Heart right ventricle (tissue), 16 donors: ENCODE results near the gene TNFAIP2. TPM values are rescaled to one million over a fixed set of nuclear protein-coding genes. Genes with fewer than 3 reads are reported as not detected.

ENCODE experiments used
- ATAC-seq, 8 donors: fragments of 200-7000 bp; cut with Tn5 transposase; one replicate each; pipeline ENCODE4 v1.9.1; 2020; ENCODE audit warnings: mild to moderate bottlenecking in 8 of 8, moderate library complexity in 8 of 8, moderate number of reproducible peaks in 1 of 8
- DNase-seq, 2 donors: peaks; one replicate each; pipeline ENCODE4 v3.0.0-alpha.2; 2020
- H3K27ac ChIP-seq, 10 donors: fragments of 200-600 bp; sonication (generic) in 2 of 10; one replicate each; pipeline versions ENCODE4 v1.5.0 to v1.8.0; 2020 to 2022; ENCODE audit warnings: mild to moderate bottlenecking in 3 of 10
- H3K27me3 ChIP-seq, 7 donors: fragments of 200-600 bp; one replicate each; pipeline ENCODE4 v1.8.0; 2021 to 2022; ENCODE audit warnings: mild to moderate bottlenecking in 2 of 7
- H3K36me3 ChIP-seq, 9 donors: fragments of 200-600 bp; sonication (generic) in 1 of 9; one replicate each; pipeline versions ENCODE4 v1.5.0 to v1.8.0; 2020 to 2022; ENCODE audit warnings: mild to moderate bottlenecking in 2 of 9
- H3K4me1 ChIP-seq, 9 donors: fragments of 200-600 bp; sonication (generic) in 1 of 9; one replicate each; pipeline versions ENCODE4 v1.5.0 to v1.8.0; 2020 to 2022; ENCODE audit warnings: mild to moderate bottlenecking in 4 of 9
- H3K4me3 ChIP-seq, 10 donors: fragments of 200-600 bp; sonication (generic) in 2 of 10; one replicate each; pipeline versions ENCODE4 v1.5.0 to v1.8.0; 2020 to 2022; ENCODE audit warnings: mild to moderate bottlenecking in 7 of 10, moderate library complexity in 2 of 10
- H3K9me3 ChIP-seq, 11 donors: fragments of 200-600 bp in 10 of 11; sonication (generic) in 2 of 11; one replicate each; pipeline versions ENCODE4 v1.5.0 to v1.8.0; 2013 to 2022; ENCODE audit warnings: mild to moderate bottlenecking in 2 of 11, control low read depth in 1 of 11, moderate library complexity in 1 of 11
- WGBS, 2 donors: extraction: QIAGEN DNeasy Blood & Tissue Kit; methylation state at CpG; one replicate each; pipeline ENCODE4 v1.1.7; 2013; ENCODE audit warnings: inconsistent platforms in 1 of 2; 5-methylcytosine and 5-hydroxymethylcytosine counted together
- intact Hi-C, 10 donors: fragments of 100-400 bp; cut with DNase I; formaldehyde crosslinking; loops; one replicate each; pipeline versions ENCODE4 v1.11.1 to v1.14.2; 2022
- polyA plus RNA-seq, 2 donors: library from polyadenylated mRNA; stranded (reverse); fragments of 200-250 nt; gene quantifications; one replicate each; pipeline ENCODE4 v1.2.3, GENCODE V29; 2013
- total RNA-seq, 10 donors: library from RNA; stranded (reverse); fragmentation: NEBNext Ultra II Directional in 3 of 10; extraction: Animal tissue kit (Norgen Biotek cat#: 25700) in 3 of 10; gene quantifications; one replicate each; pipeline versions ENCODE4 v1.2.1 to v1.2.4, GENCODE V29; 2021 to 2023
- TF ChIP-seq, protein P1 (sequence below), 9 donors: fragments of 200-600 bp; sonication (generic) in 2 of 9; IDR thresholded peaks; one replicate each; pipeline versions ENCODE4 v1.5.0 to v1.8.0; 2021 to 2022; ENCODE audit warnings: antibody characterized with exemption in 9 of 9, mild to moderate bottlenecking in 5 of 9, moderate library complexity in 1 of 9
- donor health status: Arrhythmogenic right ventricular cardiomyopathy.
- donor health status: ischemic (EF 13 %, LVEDD 7.1; RV severe dilation, severe dysfunction).
- donor health status: healthy with polysubstance abuse.
- donor health status: DM: no; HTN: yes; CAD: no.
- donor health status: DM: no; HTN: no; CAD: no.
- donor health status: ischemic (EF 25% LVEDD 6.9; RV normal size, moderate dysfunction).
- donor health status: ischemic (EF 25% LVEDD 5.7; RV mildly dilated, moderate dysfunction).
- donor health status: healthy.
- donor health status: DM: yes; HTN: yes; CAD: no.
- donor health status: Ischemic cardiomyopathy.
- donor health status: ischemic (EF 35%, LVEDD 5.7; RV mildly dilated, moderate dysfunction).
- donor health status: nonischemic (EF 11% LVEDD 7.7; RV severe dilation, severe dysfunction).
- donor health status: DM: yes; HTN: yes; CAD: no.
- donor health status: PGD.
- donor health status: ischemic (EF 29% LVEDD 5.4; RV normal size, mild dysfunction).
- donor health status: nonischemic (EF 23%, LVEDD 6.1; RV moderate dilation, normal function).

The TNFAIP2 gene
- total and polyA plus RNA-seq, 12 donors: 21.8 to 138 (median 42.0) TPM

GRCh38 chr14:103130017-103130764 is 6.9 kb downstream of the TNFAIP2 start:
- TF ChIP-seq, protein P1, sequence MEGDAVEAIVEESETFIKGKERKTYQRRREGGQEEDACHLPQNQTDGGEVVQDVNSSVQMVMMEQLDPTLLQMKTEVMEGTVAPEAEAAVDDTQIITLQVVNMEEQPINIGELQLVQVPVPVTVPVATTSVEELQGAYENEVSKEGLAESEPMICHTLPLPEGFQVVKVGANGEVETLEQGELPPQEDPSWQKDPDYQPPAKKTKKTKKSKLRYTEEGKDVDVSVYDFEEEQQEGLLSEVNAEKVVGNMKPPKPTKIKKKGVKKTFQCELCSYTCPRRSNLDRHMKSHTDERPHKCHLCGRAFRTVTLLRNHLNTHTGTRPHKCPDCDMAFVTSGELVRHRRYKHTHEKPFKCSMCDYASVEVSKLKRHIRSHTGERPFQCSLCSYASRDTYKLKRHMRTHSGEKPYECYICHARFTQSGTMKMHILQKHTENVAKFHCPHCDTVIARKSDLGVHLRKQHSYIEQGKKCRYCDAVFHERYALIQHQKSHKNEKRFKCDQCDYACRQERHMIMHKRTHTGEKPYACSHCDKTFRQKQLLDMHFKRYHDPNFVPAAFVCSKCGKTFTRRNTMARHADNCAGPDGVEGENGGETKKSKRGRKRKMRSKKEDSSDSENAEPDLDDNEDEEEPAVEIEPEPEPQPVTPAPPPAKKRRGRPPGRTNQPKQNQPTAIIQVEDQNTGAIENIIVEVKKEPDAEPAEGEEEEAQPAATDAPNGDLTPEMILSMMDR (IDR thresholded peaks at IDR 0.05): no peak

GRCh38 chr14:103130965-103131364 is 7.7 kb downstream of the TNFAIP2 start:
- DNase-seq: no peak
- Histone ChIP-seq H3K27me3 (no peaks in the 10 kb centered on the region), H3K4me1 (peaks cover 18 to 50% (median 36%) of the 10 kb centered on the region in 9 donors), H3K36me3 (peaks cover 0 to 95% (median 10%) of the 10 kb centered on the region in 9 donors), H3K27ac (no peak overlapping the region), H3K4me3 (no peak overlapping the region), H3K9me3 (no peaks in the 10 kb centered on the region)
- TF ChIP-seq, protein P1 (IDR thresholded peaks at IDR 0.05): no peak
- WGBS, 2 donors: 60 to 65% methylated on average over 8 of the region's 8 CpGs
- intact Hi-C loops: no loop called here
- no peak for ATAC-seq

More at GRCh38 chr14:103130017-103130764, 6.9 kb downstream of the TNFAIP2 start:
- ATAC-seq (no peak), DNase-seq (no peak)
- Histone ChIP-seq H3K36me3 (peaks cover 0 to 88% (median 10%) of the 10 kb centered on the region in 9 donors), H3K9me3 (no peaks in the 10 kb centered on the region), H3K27ac (no peak overlapping the region), H3K4me3 (no peak overlapping the region), H3K27me3 (no peaks in the 10 kb centered on the region), H3K4me1 (peaks cover 18 to 58% (median 42%) of the 10 kb centered on the region in 9 donors)
- WGBS, 2 donors: 94 to 95% methylated on average over 26 of the region's 26 CpGs
- intact Hi-C loops: no loop called here

DNA sequence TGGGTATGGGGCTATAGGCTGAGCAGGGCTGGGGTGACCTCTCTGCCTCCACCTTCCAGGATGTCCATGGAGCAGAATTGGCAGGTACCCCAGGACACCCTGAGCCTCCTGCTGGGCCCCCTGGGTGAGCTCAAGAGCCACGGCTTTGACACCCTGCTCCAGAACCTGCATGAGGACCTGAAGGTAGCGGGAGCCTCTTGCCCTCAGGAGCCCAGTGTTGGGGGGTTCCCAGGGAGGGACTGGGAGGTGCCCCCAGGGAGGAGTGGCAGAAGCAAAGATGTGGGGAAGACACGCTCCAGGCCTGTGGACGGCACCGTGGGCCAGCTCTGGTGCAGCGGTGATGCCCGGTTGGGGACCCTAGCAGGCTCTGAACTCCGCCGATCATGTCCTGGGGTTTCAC is 8.3 kb downstream of the TNFAIP2 start:
- Histone ChIP-seq H3K4me1 (peaks cover 16 to 44% (median 32%) of the 10 kb centered on the region in 9 donors), H3K27me3 (no peaks in the 10 kb centered on the region), H3K4me3 (no peak overlapping the region), H3K9me3 (no peaks in the 10 kb centered on the region), H3K27ac (no peak overlapping the region), H3K36me3 (peaks cover 0 to 96% (median 10%) of the 10 kb centered on the region in 9 donors)
- ATAC-seq (no peak), DNase-seq (no peak)
- TF ChIP-seq, protein P1 (IDR thresholded peaks at IDR 0.05): no peak
- intact Hi-C loops: no loop called here
- WGBS, 2 donors: 96 to 97% methylated on average over 7 to 9 of the region's 9 CpGs

DNA sequence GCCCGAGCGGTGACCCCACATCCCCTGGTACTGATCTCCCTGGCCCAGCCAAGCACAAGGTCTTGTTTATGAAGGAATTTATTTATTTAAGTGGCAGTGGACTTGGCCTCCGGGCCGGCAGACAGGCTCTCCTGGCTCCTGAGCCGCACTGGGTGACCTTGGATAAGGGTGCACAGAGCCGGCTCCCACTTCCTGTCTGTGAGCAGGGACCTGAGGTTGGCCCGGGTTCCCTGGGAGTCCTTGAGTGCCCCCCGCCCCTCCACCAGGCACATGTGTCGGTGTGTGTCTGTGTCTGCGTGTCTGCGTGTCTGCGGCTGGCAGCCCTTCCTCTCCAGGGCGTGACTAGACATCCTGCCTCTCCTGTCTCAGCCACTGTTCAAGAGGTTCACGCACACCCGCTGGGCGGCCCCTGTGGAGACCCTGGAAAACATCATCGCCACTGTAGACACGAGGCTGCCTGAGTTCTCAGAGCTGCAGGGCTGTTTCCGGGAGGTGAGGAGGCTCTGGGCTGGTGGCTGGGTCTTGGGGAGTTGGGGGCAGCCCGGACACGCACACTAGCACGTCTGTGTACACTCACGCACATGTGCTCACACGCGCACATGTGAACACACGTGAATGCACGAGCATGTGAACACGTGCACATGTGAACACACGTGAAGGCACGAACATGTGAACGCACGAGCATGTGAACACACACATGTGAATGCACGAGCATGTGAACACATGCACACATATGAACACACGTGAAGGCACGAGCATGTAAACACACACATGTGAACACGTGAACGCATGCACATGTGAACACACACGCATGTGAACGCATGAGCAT is 9.3 kb downstream of the TNFAIP2 start:
- Histone ChIP-seq H3K27ac (peak overlapping the region in 1 of 10 donors; percentile 31), H3K4me3 (no peak overlapping the region), H3K9me3 (no peaks in the 10 kb centered on the region), H3K27me3 (no peaks in the 10 kb centered on the region), H3K36me3 (peaks cover 0 to 93% (median 10%) of the 10 kb centered on the region in 9 donors), H3K4me1 (peaks cover 14 to 45% (median 29%) of the 10 kb centered on the region in 9 donors)
- ATAC-seq: peak in 2 of 8 donors; percentile 12 to 44
- 67 to 69% methylated on average over 39 of the region's 39 CpGs for WGBS, 2 donors
- TF ChIP-seq, protein P1 (IDR thresholded peaks at IDR 0.05): no peak
- intact Hi-C loops: no loop called here
- no peak for DNase-seq
